Measurements from ENCODE around the gene C5orf63. TPM values are rescaled to one million over a fixed set of nuclear protein-coding genes. Genes with fewer than 3 reads are reported as not detected.

The C5orf63 gene
- total RNA-seq, 6 experiments from 2014 or later, result 1.9 to 6.2 (median 3.7) TPM

- DNase-seq (no peak), ATAC-seq (no peak)
- H3K27ac ChIP-seq, result no peak overlapping the region
- H3K9me3 ChIP-seq, result no peaks in the 10 kb centered on the region
- TF ChIP-seq, protein P1, sequence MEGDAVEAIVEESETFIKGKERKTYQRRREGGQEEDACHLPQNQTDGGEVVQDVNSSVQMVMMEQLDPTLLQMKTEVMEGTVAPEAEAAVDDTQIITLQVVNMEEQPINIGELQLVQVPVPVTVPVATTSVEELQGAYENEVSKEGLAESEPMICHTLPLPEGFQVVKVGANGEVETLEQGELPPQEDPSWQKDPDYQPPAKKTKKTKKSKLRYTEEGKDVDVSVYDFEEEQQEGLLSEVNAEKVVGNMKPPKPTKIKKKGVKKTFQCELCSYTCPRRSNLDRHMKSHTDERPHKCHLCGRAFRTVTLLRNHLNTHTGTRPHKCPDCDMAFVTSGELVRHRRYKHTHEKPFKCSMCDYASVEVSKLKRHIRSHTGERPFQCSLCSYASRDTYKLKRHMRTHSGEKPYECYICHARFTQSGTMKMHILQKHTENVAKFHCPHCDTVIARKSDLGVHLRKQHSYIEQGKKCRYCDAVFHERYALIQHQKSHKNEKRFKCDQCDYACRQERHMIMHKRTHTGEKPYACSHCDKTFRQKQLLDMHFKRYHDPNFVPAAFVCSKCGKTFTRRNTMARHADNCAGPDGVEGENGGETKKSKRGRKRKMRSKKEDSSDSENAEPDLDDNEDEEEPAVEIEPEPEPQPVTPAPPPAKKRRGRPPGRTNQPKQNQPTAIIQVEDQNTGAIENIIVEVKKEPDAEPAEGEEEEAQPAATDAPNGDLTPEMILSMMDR (IDR thresholded peaks at IDR 0.05), result no peak
- no peak for TF ChIP-seq POLR2A (IDR thresholded peaks at IDR 0.05)
- H3K27me3 ChIP-seq, result no peaks in the 10 kb centered on the region
- no peak overlapping the region for H3K4me3 ChIP-seq
- 84% methylated on average over 3 of the region's 3 CpGs for WGBS (ENCODE audit: insufficient coverage, low coverage, low lambda C conversion rate, missing lambda C conversion rate)
- no peaks in the 10 kb centered on the region for H3K36me3 ChIP-seq
- intact Hi-C loops (cut with DNase I), result no loop called here
- no peaks in the 10 kb centered on the region for H3K4me1 ChIP-seq
Measured at GRCh38 chr5:127004721-127005120, 68.6 kb downstream of the C5orf63 start.

DNA sequence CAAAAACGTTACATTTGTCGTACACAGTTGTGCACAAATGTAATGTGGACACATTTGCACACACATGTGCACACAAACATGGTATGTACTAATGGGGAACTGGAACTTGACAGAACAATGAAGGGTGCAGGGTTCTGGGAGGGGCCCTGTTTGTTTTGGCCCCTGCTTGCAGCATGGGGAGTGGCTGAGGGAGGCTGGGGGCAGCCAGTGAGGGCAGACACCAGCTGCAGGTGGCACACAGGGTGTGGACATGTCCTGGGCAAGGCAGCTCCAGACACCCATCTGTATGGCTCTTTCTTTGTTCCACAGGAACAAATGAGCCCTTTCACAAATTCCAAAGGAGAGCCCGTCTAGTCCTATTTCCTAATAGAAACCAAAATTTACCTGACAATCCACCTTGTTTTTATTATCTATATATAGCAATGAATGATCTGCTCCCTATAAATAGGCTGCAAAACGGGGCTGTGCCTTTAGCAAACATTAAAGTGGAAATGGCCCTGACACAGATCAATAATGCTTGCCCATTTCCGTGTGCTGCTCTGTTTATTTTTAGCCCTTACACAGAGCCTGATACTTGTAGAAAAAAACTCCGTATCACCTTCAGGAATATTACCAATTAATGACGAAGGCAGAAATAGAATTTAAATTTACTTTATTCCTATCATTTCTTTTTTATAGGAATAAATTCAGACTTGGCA lies 69.4 kb downstream of the C5orf63 start:
- Histone ChIP-seq H3K9me3 (no peaks in the 10 kb centered on the region), H3K36me3 (no peaks in the 10 kb centered on the region), H3K4me1 (no peaks in the 10 kb centered on the region), H3K27me3 (no peaks in the 10 kb centered on the region), H3K27ac (no peak overlapping the region), H3K4me3 (no peak overlapping the region)
- no peak for TF ChIP-seq POLR2A (IDR thresholded peaks at IDR 0.05)
- TF ChIP-seq, protein P1 (IDR thresholded peaks at IDR 0.05), result no peak
- DNase-seq (no peak), ATAC-seq (peak; percentile 62 to 95 (median 78))
- intact Hi-C loops (cut with DNase I), result no loop called here
- WGBS (ENCODE audit: insufficient coverage, low coverage, low lambda C conversion rate, missing lambda C conversion rate), result 41% methylated on average over 6 of the region's 7 CpGs

DNA sequence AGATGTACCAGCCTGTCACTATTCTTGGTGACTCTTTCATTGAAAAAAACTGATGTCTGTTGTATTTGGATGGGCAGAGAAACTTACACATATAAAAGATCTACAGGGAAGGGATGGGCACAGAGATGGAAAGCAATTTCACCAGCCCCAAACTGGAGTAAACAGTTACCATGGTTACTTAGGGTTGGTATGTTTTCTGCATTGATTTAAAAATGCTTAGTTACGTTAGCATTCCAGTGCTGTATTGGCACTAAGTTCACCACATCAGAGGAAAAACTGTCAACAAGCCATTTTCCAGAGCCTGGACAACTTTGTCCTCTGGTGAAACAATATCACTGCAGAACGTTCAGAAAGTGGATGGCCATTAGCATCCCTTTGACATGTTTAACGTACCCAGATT lies 70.9 kb downstream of the C5orf63 start:
- Histone ChIP-seq H3K9me3 (no peaks in the 10 kb centered on the region), H3K4me1 (no peaks in the 10 kb centered on the region), H3K27ac (no peak overlapping the region), H3K4me3 (no peak overlapping the region), H3K27me3 (no peaks in the 10 kb centered on the region), H3K36me3 (no peaks in the 10 kb centered on the region)
- 21% methylated on average over 3 of the region's 3 CpGs for WGBS (ENCODE audit: insufficient coverage, low coverage, low lambda C conversion rate, missing lambda C conversion rate)
- ATAC-seq (peak in 1 of 4 donors; percentile 38), DNase-seq (no peak)
- TF ChIP-seq, protein P1 (IDR thresholded peaks at IDR 0.05), result no peak
- TF ChIP-seq POLR2A (IDR thresholded peaks at IDR 0.05), result no peak
- intact Hi-C loops (cut with DNase I), result no loop called here

DNA sequence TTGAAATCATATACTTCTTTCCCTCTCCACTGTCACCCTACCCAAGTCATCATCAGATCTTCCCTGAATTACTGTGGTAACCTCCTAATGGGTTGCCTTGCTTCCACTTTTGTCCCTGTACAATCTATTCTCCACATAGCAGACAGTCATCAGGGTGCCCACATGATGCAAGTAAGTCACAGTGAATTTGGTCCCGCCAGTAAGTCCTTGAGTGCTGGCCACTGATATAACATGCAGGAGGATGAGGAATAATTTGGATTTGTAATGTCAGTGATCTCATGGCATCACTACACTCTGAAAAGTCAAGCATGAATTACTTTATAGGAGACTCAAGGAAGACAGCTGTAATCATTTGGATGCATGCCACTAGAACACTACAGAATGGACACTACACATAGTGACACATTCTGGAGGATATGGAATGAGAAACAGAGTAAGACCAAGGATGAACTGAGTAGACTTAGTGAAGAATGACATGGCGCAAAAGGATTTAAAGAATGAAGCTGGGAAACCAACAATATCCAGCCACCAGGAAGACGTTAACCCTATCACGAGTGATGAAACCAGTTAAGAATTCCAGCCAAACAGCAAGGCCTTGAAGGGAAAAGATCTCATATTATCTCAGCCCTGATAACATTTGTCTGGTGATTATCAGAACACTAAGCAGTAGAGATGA lies 71.5 kb downstream of the C5orf63 start:
- TF ChIP-seq, protein P1 (IDR thresholded peaks at IDR 0.05), result no peak
- TF ChIP-seq POLR2A (IDR thresholded peaks at IDR 0.05), result no peak
- H3K9me3 ChIP-seq, result no peaks in the 10 kb centered on the region
- intact Hi-C loops (cut with DNase I), result no loop called here
- no peaks in the 10 kb centered on the region for H3K36me3 ChIP-seq
- H3K27me3 ChIP-seq, result no peaks in the 10 kb centered on the region
- no peak overlapping the region for H3K4me3 ChIP-seq
- no peak overlapping the region for H3K27ac ChIP-seq
- DNase-seq (no peak), ATAC-seq (no peak)
- no peaks in the 10 kb centered on the region for H3K4me1 ChIP-seq
- WGBS (ENCODE audit: insufficient coverage, low coverage, low lambda C conversion rate, missing lambda C conversion rate), result 83% methylated on average over 4 of the region's 4 CpGs

Other genes with a start within 250 kb of the C5orf63 start
- gene MARCHF3, start 42.9 kb downstream of the C5orf63 start, total RNA-seq, result 1 to 10 TPM in 3 of 6 experiments, under 1 TPM in 3; 0.33 to 4.3 (median 0.77) TPM
- 1 to 10 TPM in 1 of 6 experiments, under 1 TPM in 5; 0.42 to 1.4 (median 0.75) TPM for gene MEGF10, start 217.3 kb upstream of the C5orf63 start, total RNA-seq

Data from right lobe of liver (tissue), 6 donors.